ENCODE measurements around the gene TRPM2.

Gene TRPM2

DNA sequence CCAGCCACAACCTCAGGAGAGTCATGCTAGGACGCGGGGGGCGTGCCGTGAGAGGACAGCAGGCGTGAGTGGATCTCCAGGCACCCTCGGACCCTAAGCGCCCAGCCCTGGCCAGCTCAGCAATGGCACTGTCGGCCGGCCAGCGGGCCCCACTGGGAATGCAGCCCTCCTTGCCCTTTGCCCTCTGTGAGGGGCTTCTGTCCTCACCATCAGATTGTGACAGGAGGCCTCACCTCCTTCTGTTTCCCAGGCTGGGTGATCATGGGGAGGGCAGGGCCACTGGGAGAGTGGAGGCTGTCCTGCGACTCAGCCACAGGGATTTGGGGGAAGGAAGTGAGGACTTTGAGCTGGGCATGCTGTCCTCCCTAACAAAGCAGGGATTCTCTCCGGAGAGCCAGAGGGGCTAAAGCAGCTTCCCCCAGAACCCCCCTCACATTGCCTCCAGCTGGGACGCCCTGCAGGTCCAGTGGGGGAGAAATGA lies 95.3 kb downstream of the TRPM2 start:
- DNase-seq = no peak

DNA sequence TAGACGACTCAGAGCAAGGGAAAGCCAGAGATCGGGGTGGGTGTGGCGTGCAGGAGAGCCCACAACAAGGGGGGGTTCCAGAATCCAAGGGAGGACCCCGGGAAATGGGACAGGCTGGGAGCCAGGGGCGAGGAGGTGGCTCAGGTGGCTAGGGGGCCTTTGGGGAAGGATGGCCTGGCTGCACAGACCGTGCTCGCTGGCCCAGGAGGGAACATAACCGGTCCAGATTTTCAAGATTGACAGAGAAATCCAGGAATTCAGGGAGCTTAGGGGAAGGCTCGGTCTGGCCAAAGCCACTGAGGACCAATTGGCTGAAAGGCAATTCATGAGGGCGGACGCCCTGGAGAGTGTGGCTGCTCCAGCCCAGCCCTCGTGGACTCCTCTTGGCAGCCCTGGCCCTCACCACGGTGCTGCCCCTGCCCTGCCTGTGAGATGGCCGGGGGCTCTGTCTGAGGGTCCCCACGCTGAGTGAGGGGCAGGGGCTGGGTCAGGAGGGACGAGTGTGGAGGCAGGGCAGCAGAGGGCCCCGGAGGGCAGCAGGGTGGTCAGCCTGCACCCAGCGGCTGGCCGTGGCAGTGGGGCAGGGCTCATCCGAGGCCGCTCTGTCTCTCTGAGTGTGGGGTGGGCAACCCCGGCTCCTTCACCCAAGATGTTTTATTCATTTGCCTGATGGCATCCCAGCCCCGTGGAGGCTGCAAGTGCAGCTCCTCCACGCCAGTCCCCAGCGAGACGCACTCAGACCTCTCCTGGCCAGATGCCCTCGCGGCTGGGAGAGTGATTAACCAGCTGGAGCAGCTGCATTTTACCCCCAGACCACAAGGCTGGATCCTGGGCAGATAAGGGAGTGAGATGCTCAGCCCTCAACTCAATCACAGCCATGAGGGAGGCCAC lies 96.3 kb downstream of the TRPM2 start:
- no peak for DNase-seq

DNA sequence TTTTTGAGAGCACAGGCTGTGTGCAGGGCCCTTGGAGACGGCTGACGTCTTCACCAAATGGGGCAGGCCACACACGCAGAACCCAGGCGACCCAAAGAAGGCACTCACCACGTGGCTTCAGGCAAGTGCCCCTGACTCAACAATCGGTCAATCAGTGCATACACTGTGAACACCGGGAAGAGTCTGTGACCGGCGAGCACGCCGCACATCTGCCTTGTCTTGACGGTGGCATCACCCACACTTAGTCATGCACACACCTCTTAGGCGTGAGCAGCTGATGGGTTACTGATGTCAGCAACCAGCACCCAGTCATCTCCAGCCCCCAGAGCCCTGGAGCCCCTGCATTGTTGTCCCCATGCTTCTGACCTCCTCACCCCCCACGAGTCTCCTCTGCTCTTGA lies 97.0 kb downstream of the TRPM2 start:
- no peak for DNase-seq

DNA sequence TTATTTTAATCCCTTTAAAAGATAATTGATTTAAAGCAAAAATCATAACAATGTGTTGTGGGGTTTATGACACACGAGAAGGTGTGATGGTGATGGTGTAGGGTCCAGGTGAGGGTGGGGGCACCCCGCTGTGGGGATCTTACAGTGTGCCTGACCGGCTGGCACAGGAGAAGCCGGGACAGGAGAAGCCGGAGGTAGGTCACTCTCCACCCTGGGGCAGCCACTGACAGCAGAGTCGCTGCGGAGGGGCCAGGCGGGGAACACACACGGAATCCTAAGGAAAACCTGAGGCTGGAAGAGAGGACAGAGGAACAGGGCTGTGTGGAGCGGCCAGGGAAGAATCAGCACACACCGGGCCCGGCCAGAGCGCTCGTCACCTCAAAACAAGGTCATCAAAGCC lies 97.6 kb downstream of the TRPM2 start:
- DNase-seq = no peak

DNA sequence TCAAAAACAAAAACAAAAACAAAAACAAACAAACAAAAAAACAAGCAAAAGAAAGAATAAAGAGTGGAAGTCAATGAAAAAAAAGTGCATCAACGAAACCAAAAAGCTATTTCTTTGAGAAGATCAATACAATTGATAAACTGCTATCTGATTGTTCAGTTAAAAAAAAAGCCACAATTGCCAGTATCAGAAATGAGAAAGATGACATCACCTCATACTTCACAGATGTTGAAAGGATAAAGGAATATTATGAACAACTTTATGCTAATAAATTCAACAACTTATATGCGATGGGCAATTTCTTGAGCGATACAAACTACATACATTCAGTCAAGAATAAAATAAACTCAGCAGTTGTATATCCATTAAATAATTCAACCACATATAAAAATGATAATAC lies 99.7 kb downstream of the TRPM2 start:
- DNase-seq = no peak

GRCh38 chr21:44454058-44454457 lies 100.6 kb downstream of the TRPM2 start:
- DNase-seq = no peak

DNA sequence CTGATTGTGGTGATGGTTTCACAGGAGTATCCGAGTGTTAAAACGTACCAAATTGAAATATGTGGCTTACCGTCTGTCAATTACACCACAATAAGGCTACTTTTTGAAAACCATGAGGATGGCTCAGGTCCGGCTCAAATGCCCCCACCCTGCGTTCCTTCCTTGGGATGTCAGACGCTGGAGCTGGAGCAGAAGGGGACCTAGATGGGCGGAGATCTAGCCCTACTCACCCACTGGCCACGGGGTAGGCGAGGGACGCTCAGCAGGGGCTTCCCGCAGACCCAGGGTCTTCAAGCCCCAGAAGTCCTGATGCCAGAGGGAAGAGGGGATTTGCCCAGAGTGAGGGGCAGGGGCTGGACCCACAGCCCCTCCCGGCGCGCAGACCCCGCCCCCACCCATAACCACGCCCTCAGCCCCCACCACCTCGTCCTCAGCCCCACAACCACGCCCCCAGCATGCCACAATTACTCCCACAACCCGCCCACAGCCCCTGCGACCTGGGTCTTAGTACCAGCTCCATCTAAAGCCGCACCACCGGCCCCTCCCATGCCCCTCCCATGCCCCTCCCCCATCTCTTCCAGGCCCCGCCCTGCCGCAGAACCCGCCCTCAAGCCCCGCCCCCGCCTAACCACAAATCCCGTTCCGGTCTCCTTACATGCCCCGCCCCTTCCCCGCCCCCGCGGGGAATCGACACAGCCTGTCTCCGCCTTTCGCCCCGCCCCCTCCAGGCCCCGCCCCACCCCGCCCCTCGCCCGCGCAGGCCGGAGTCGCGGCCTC lies 101.5 kb downstream of the TRPM2 start, which contains the start of gene LRRC3:
TSS of gene LRRC3 (plus strand) at position 764 of the 777 bp plus-strand sequence. CDS start 1,135 bp downstream, outside the sequence.
- peak; percentile 54 to 82 (median 78) for DNase-seq

- peak in 2 of 5 experiments; percentile 4 to 54 for DNase-seq
These were observed 102.2 kb downstream of the TRPM2 start for GRCh38 chr21:44455524-44456213.

- DNase-seq = no peak
These were observed 102.9 kb downstream of the TRPM2 start for GRCh38 chr21:44456214-44456914.

GRCh38 chr21:44456915-44457736 lies 103.7 kb downstream of the TRPM2 start:
- DNase-seq = no peak

DNA sequence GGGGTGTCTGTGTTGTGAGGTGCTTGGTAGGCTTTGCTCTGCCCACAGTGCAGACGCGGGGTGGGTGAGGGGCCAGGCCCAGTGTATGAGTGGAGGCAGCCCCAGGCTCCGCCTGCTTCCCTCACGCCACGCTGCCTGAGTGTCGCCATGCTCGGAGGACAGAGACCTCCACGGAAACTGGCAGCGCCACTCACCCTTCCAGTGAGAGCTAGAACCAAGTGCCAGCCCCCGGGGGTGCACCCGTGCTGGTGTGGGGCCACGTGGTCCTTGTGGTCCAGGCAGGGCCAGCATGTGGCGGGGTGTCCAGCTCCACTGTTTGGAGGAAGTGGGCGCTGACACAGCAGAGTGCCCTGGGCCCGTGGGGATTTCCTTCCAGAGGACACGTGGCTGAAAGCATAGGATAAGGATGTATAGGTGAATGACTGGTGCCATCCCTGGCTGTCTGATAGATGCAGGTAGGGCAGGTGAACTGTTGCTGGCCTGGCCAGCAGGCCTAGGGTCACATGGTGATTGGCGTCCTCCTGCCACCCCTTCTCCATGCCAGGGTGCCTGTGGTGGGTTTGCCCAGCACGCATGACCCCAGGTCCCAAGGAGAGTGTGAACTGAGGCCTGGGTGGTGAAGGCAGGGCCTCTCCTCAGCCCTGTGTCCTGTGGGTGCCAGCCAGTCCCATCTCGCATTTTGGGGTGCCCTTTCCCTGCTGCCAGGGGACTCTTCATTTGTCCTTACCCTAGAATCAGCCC lies 105.7 kb downstream of the TRPM2 start:
- DNase-seq = no peak

DNA sequence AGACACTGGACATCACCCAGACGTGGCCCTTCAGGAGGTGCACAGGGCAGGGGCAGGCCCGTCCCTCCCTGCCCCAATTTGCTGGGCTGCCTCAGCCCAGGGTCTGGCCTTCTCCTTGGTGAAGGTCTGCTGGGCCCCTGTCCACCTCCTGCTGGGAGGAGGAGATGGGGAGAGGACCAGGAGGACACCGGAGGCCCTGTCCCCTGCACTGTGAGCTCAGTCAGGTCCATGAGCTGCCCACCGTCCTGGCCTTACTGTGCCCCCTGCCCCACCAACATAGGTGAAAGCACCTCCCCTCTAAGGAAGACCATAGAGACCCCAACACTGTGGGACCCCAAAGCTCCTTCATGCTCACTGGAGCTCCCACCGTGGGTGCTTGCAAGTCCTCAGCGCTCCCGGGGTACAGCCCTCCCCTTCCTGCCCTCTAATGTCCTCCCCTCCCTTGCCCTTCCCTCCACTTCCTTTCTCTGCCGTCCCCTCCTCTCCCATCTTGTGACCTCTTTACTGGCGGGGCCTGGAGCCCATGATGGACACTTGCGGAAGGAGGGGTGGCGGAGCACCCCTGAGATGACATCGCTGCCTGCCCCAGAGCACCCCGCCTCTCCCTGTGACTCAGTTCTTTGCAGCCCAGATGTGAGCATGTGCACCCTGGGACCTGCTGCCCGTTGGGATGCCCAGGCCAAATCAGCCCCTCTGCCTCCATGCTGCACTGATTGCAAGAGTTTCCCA lies 106.5 kb downstream of the TRPM2 start:
- no peak for DNase-seq

- DNase-seq = no peak
These were observed 107.0 kb downstream of the TRPM2 start for GRCh38 chr21:44460441-44460755.

DNA sequence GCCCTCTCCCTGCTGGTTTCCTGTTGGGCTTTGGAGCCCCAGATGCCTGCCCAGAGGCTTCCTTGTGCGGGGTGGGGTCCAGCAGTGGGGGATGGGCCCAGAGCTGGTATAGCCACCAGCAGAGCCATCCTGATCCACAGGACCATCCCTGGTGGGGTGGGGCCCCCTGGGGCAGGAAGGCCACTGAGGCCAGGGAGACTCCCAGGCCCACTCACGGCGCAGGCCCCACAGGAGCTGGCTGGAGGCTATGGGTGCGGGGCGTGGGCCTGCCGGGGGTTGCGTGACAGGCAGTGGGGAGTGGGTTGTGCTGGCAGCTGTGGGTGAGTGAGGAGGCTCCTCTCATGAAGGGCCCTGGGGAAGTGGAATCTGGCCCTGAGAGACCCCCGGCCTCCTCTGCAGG lies 107.6 kb downstream of the TRPM2 start:
- DNase-seq = no peak

DNA sequence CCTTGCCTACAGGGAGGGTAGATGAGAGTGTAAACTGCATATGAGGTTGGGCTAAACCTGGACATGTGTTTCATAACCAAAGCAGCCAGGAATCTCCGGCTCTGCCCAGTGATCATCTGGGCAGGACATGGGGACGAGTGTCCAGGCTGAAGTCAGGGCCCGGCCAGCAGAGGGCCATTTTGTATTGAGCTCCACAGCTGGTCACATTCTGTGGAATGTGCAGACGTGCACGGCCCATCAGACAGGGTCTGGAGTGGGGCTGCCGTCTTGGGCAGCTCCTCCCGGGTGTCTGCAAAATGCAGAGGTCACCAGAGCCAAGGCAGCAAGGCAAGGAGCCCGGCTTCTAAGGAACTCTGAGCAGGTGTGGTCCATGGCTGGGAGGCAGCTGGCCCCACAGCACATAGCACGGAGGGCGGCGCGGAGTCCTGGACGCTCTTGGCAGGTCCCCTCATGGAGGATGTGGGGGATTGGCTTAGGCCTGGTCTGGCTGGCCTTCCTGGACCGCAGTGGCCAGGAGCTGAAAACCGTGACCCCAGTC lies 108.1 kb downstream of the TRPM2 start:
- no peak for DNase-seq

GRCh38 chr21:44462086-44462833 lies 108.8 kb downstream of the TRPM2 start:
- DNase-seq = no peak

GRCh38 chr21:44462834-44463200 lies 109.4 kb downstream of the TRPM2 start:
- DNase-seq = no peak

- DNase-seq = no peak
These were observed 110.3 kb downstream of the TRPM2 start for GRCh38 chr21:44463724-44464123.

DNA sequence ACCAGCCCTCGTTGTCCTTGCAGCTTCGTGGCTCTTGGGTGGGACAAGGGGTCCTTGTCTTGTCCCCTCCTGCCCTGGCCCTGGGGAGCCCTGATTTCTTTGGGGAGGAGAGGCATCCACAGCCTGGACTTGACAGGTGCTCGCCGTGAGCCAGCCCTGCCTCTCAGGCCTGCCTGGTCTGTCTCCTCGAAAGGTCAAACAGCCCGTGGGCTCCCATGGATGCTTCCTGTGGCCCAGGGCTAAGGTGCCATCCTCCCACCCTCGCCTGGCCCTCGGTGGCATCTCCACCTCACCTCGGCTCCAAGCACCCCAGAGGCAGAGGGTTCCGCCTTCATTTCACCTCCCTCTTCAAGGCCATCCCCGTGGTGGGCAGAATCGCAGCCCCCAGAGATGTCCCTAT lies 110.9 kb downstream of the TRPM2 start:
- DNase-seq = no peak
